Liver (tissue), 9 donors: ENCODE measurements around the gene MB21D2. TPM values are rescaled to one million over a fixed set of nuclear protein-coding genes. Genes with fewer than 3 reads are reported as not detected.

Source experiments
- DNase-seq: peaks from one replicate; pipeline ENCODE4 v3.0.0-alpha.2; 2017; ENCODE audit warnings: low spot score
- H3K27ac ChIP-seq, 2 donors: one replicate each; pipeline ENCODE4 v1.7.0; 2013; ENCODE audit warnings: inconsistent platforms in 2 of 2, low read length in 2 of 2, control low read depth in 1 of 2, low read depth in 1 of 2, mild to moderate bottlenecking in 1 of 2
- H3K27me3 ChIP-seq, 4 donors: one replicate each; pipeline versions ENCODE4 v1.6.1 to v1.7.0; 2013; ENCODE audit warnings: low read length in 3 of 4, inconsistent platforms in 1 of 4, mild to moderate bottlenecking in 1 of 4, moderate library complexity in 1 of 4; ENCODE audit not compliant: control insufficient read depth in 4 of 4, insufficient read depth in 4 of 4
- H3K36me3 ChIP-seq, 4 donors: one replicate each; pipeline versions ENCODE4 v1.6.1 to v1.7.0; 2013; ENCODE audit warnings: low read length in 3 of 4, mild to moderate bottlenecking in 3 of 4, low read depth in 1 of 4, moderate library complexity in 1 of 4; ENCODE audit not compliant: control insufficient read depth in 4 of 4, insufficient read depth in 3 of 4
- H3K4me1 ChIP-seq, 4 donors: one replicate each; pipeline versions ENCODE4 v1.6.1 to v1.7.0; 2013; ENCODE audit warnings: low read length in 3 of 4, mild to moderate bottlenecking in 3 of 4, moderate library complexity in 1 of 4; ENCODE audit not compliant: control insufficient read depth in 4 of 4, insufficient read depth in 4 of 4
- H3K4me3 ChIP-seq, 3 donors: one replicate each; pipeline versions ENCODE4 v1.6.1 to v1.7.0; 2013; ENCODE audit warnings: low read length in 3 of 3, control low read depth in 1 of 3, low read depth in 1 of 3, mild to moderate bottlenecking in 1 of 3
- H3K9ac ChIP-seq, 2 donors: one replicate each; pipeline ENCODE4 v1.7.0; 2013; ENCODE audit warnings: low read length in 2 of 2, mild to moderate bottlenecking in 2 of 2, moderate library complexity in 2 of 2, control low read depth in 1 of 2, low read depth in 1 of 2
- H3K9me3 ChIP-seq, 4 donors: one replicate each; pipeline versions ENCODE4 v1.6.1 to v1.7.0; 2013; ENCODE audit warnings: low read length in 3 of 4; ENCODE audit not compliant: control insufficient read depth in 4 of 4
- ATF3 ChIP-seq: IDR thresholded peaks from 2 replicates; pipeline ENCODE4 v1.6.1; 2016; ENCODE audit warnings: antibody characterized with exemption
- CTCF ChIP-seq: fragments of 150-350 bp; IDR thresholded peaks from 2 replicates; pipeline ENCODE4 v1.5.1; 2017; ENCODE audit warnings: improper control_type of control experiment, low read depth, low read length; ENCODE audit not compliant: missing input control
- EGR1 ChIP-seq, 2 donors: IDR thresholded peaks; 2 replicates each; pipeline ENCODE4 v1.6.1; 2016 to 2018; ENCODE audit warnings: antibody characterized with exemption in 2 of 2, low read depth in 2 of 2
- HNF4A ChIP-seq, 2 donors: conservative IDR thresholded peaks; 2 replicates each; pipeline ENCODE4 v1.6.1; 2016; ENCODE audit warnings: antibody characterized with exemption in 2 of 2, mild to moderate bottlenecking in 2 of 2
- HNF4G ChIP-seq: IDR thresholded peaks from 2 replicates; pipeline ENCODE4 v1.6.1; 2016; ENCODE audit warnings: antibody characterized with exemption
- JUND ChIP-seq, 2 donors: IDR thresholded peaks; 2 replicates each; pipeline ENCODE4 v1.6.1; 2016; ENCODE audit warnings: antibody characterized with exemption in 2 of 2
- NR2F2 ChIP-seq: IDR thresholded peaks from 2 replicates; pipeline ENCODE4 v1.6.1; 2016; ENCODE audit warnings: antibody characterized with exemption
- RAD21 ChIP-seq, 2 donors: IDR thresholded peaks; 2 replicates each; pipeline ENCODE4 v1.6.1; 2016; ENCODE audit warnings: antibody characterized with exemption in 2 of 2, mild to moderate bottlenecking in 2 of 2
- REST ChIP-seq: IDR thresholded peaks from 2 replicates; pipeline ENCODE4 v1.6.1; 2016; ENCODE audit warnings: antibody characterized with exemption, mild to moderate bottlenecking
- RXRA ChIP-seq, 2 donors: IDR thresholded peaks; 2 replicates each; pipeline ENCODE4 v1.6.1; 2017 to 2018; ENCODE audit warnings: antibody characterized with exemption in 2 of 2, mild to moderate bottlenecking in 1 of 2
- SP1 ChIP-seq: IDR thresholded peaks from 2 replicates; pipeline ENCODE4 v1.6.1; 2018; ENCODE audit warnings: antibody characterized with exemption, mild to moderate bottlenecking
- TAF1 ChIP-seq: conservative IDR thresholded peaks from 2 replicates; pipeline ENCODE4 v1.6.1; 2016; ENCODE audit warnings: antibody characterized with exemption, mild to moderate bottlenecking
- ZBTB33 ChIP-seq: IDR thresholded peaks from 2 replicates; pipeline ENCODE4 v1.6.1; 2016; ENCODE audit warnings: antibody characterized with exemption
- WGBS: extraction: QIAGEN DNeasy Blood & Tissue Kit; methylation state at CpG from one replicate; pipeline ENCODE4 v1.1.7; 2013; 5-methylcytosine and 5-hydroxymethylcytosine counted together
- polyA plus RNA-seq, 2 donors: library from polyadenylated mRNA; stranded (reverse) in 1 of 2; unstranded in 1 of 2; fragments of 200-250 nt in 1 of 2; fragments of >200 nt in 1 of 2; fragmentation: Nextera tagmentation in 1 of 2; extraction: Ambion mirVana in 1 of 2; gene quantifications; one replicate each; pipeline versions ENCODE4 v1.2.1 to v1.2.3, GENCODE V29; 2013 to 2015
- total RNA-seq, 2 donors: library from RNA; depleted of rRNA; stranded (reverse); fragments of >200 nt; gene quantifications; one replicate each; pipeline ENCODE4 v1.2.3, GENCODE V29; 2014
- TF ChIP-seq, protein P1 (sequence below): IDR thresholded peaks from 2 replicates; pipeline ENCODE4 v1.6.1; 2016; ENCODE audit warnings: antibody characterized with exemption
- donor health status: healthy.
- donor health status: healthy.
- donor health status: healthy.
- donor health status: healthy.
- donor health status: healthy.

MB21D2 gene
- total and polyA plus RNA-seq, 4 donors = 0.13 to 1.9 (median 0.46) TPM

DNA sequence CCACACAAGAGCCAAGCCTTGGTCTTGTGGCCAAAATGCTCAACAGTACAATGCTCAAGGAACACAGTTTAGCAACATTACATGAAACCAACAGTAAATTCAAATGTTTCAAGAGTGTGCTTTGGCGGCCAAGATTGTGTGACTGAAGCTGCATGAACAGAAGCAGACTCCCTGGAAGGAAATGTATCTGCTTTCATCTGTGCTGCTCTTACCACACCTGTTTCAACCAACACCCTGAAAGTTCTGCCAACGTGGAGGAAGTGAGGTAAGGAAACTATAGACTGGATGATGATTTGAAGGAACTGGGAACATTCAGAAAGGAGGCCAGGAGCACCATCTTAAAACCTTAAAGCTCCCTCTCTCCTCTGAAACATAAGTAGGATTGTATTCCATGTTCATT lies 55.7 kb downstream of the MB21D2 start:
- Histone ChIP-seq H3K4me3 (no peak overlapping the region), H3K9me3 (no peaks in the 10 kb centered on the region), H3K27me3 (peaks cover 0 to 7% (median under 1%) of the 10 kb centered on the region in 4 donors), H3K4me1 (no peaks in the 10 kb centered on the region), H3K9ac (no peak overlapping the region), H3K27ac (no peak overlapping the region), H3K36me3 (no peaks in the 10 kb centered on the region)
- no peak for TF ChIP-seq RXRA (IDR thresholded peaks at IDR 0.05)
- no peak for TF ChIP-seq EGR1 (IDR thresholded peaks at IDR 0.05; ENCODE audit: low read depth in 2 of 2)
- TF ChIP-seq NR2F2 = no peak
- TF ChIP-seq, protein P1, sequence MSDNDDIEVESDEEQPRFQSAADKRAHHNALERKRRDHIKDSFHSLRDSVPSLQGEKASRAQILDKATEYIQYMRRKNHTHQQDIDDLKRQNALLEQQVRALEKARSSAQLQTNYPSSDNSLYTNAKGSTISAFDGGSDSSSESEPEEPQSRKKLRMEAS = no peak
- TF ChIP-seq TAF1 = no peak
- TF ChIP-seq JUND (IDR thresholded peaks at IDR 0.05) = no peak
- no peak for TF ChIP-seq HNF4G
- 81% methylated on average over 2 of the region's 2 CpGs for WGBS
- DNase-seq = no peak

DNA sequence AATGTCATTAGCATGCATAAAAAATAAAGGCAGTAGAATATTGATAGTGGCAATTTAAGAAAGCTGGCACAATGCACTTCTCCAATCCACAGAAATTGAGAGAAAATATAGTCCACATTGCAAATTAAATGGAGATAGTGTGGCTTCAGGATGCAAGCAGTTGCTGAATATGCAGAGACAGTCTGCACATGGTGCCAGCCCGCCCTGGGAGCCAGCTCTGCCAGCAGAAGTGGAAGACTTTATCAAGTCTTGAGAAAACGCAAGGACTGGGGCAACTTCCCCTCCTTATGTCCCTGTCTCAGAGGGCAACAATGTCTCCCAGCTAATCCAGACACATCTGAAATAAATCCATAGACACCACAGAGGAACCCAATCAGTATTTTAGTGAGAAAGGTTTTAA lies 57.2 kb downstream of the MB21D2 start:
- WGBS = 88% methylated on average over 2 of the region's 2 CpGs
- H3K27ac ChIP-seq = no peak overlapping the region
- peaks cover 0 to 7% (median under 1%) of the 10 kb centered on the region in 4 donors for H3K27me3 ChIP-seq
- H3K9ac ChIP-seq = no peak overlapping the region
- H3K36me3 ChIP-seq = no peaks in the 10 kb centered on the region
- H3K9me3 ChIP-seq = no peaks in the 10 kb centered on the region
- no peaks in the 10 kb centered on the region for H3K4me1 ChIP-seq
- TF ChIP-seq NR2F2 (no peak), HNF4A (conservative IDR thresholded peaks at IDR 0.05) (no peak), ATF3 (no peak), SP1 (no peak), REST (no peak), TAF1 (no peak), CTCF (no peak), EGR1 (IDR thresholded peaks at IDR 0.05; ENCODE audit: low read depth in 2 of 2) (no peak), ZBTB33 (no peak), HNF4G (no peak), JUND (IDR thresholded peaks at IDR 0.05) (no peak), RXRA (IDR thresholded peaks at IDR 0.05) (no peak), RAD21 (IDR thresholded peaks at IDR 0.05) (no peak)
- TF ChIP-seq, protein P1 = no peak
- DNase-seq = no peak
- no peak overlapping the region for H3K4me3 ChIP-seq
